Neuronal stem cell (in vitro differentiated cells): ENCODE results near the gene CCDC167.

Source experiments
- DNase-seq: peaks from one replicate; pipeline ENCODE4 v3.0.0-alpha.2; 2013; ENCODE audit warnings: low spot score
- H2AFZ ChIP-seq: one replicate; pipeline ENCODE4 v1.6.1; 2013; ENCODE audit warnings: mild to moderate bottlenecking, low read length, inconsistent platforms
- H2AK5ac ChIP-seq: 2 replicates; pipeline ENCODE4 v1.6.1; 2013; ENCODE audit warnings: low read depth, mild to moderate bottlenecking, inconsistent platforms, low read length, moderate library complexity, mixed read lengths
- H2BK120ac ChIP-seq: 2 replicates; pipeline ENCODE4 v1.6.1; 2013; ENCODE audit warnings: low read depth, mild to moderate bottlenecking, inconsistent platforms, low read length, moderate library complexity, mixed read lengths
- H2BK12ac ChIP-seq: one replicate; pipeline ENCODE4 v1.6.1; 2013; ENCODE audit warnings: low read length, inconsistent platforms
- H2BK15ac ChIP-seq: 2 replicates; pipeline ENCODE4 v1.6.1; 2013; ENCODE audit warnings: mild to moderate bottlenecking, low read length, inconsistent platforms, mixed read lengths
- H2BK5ac ChIP-seq: one replicate; pipeline ENCODE4 v1.6.1; 2013; ENCODE audit warnings: inconsistent platforms, mild to moderate bottlenecking, low read length, moderate library complexity
- H3K14ac ChIP-seq: one replicate; pipeline ENCODE4 v1.6.1; 2013; ENCODE audit warnings: low read length, inconsistent platforms
- H3K18ac ChIP-seq: 2 replicates; pipeline ENCODE4 v1.6.1; 2013; ENCODE audit warnings: low read length, inconsistent platforms
- H3K23ac ChIP-seq: 2 replicates; pipeline ENCODE4 v1.6.1; 2013; ENCODE audit warnings: low read depth, mild to moderate bottlenecking, mixed read lengths, low read length, inconsistent platforms; ENCODE audit not compliant: poor library complexity
- H3K27ac ChIP-seq: replicated peaks from 3 replicates; pipeline ENCODE4 v1.5.1; 2013; ENCODE audit warnings: low read length, inconsistent platforms
- H3K27me3 ChIP-seq, 3 experiments: 2 replicates each; pipeline ENCODE4 v1.6.1; 2013; ENCODE audit warnings: low read length in 3 of 3, mild to moderate bottlenecking in 2 of 3, inconsistent platforms in 1 of 3, low read depth in 1 of 3, mixed read lengths in 1 of 3, moderate library complexity in 1 of 3; ENCODE audit not compliant: control insufficient read depth in 3 of 3, insufficient read depth in 3 of 3
- H3K36me3 ChIP-seq, 2 donors: replicated peaks in 1 of 2; 2 replicates each; pipeline ENCODE4 v1.6.1; 2013; ENCODE audit warnings: low read length in 2 of 2; ENCODE audit not compliant: control insufficient read depth in 2 of 2, insufficient read depth in 2 of 2
- H3K4ac ChIP-seq: 2 replicates; pipeline ENCODE4 v1.6.1; 2013; ENCODE audit warnings: inconsistent platforms, mild to moderate bottlenecking, low read length, moderate library complexity
- H3K4me1 ChIP-seq, 2 donors: 1 replicate in 1 of 2; 2 replicates in 1 of 2; pipeline ENCODE4 v1.6.1; 2013; ENCODE audit warnings: low read length in 2 of 2, low read depth in 1 of 2; ENCODE audit not compliant: control insufficient read depth in 2 of 2, insufficient read depth in 1 of 2
- H3K4me2 ChIP-seq: one replicate; pipeline ENCODE4 v1.6.1; 2013; ENCODE audit warnings: mild to moderate bottlenecking, low read length, inconsistent platforms; ENCODE audit not compliant: insufficient read depth, poor library complexity, severe bottlenecking
- H3K4me3 ChIP-seq, 2 donors: 2 replicates each; pipeline ENCODE4 v1.5.1; 2013; ENCODE audit warnings: low read length in 2 of 2, mild to moderate bottlenecking in 2 of 2, inconsistent platforms in 1 of 2, moderate library complexity in 1 of 2
- H3K79me1 ChIP-seq: one replicate; pipeline ENCODE4 v1.6.1; 2013; ENCODE audit warnings: low read depth, mild to moderate bottlenecking, inconsistent platforms, low read length, moderate library complexity
- H3K9ac ChIP-seq: one replicate; pipeline ENCODE4 v1.6.1; 2013; ENCODE audit warnings: mild to moderate bottlenecking, low read depth, low read length, inconsistent platforms; ENCODE audit not compliant: poor library complexity
- H3K9me3 ChIP-seq, 2 donors: replicated peaks in 1 of 2; 2 replicates each; pipeline versions ENCODE3 to v1.6.1; 2013; ENCODE audit warnings: low read length in 2 of 2, mild to moderate bottlenecking in 2 of 2, inconsistent platforms in 1 of 2, low read depth in 1 of 2, mixed read lengths in 1 of 2, moderate library complexity in 1 of 2; ENCODE audit not compliant: control insufficient read depth in 2 of 2, insufficient read depth in 1 of 2
- H4K8ac ChIP-seq: one replicate; pipeline ENCODE4 v1.6.1; 2013; ENCODE audit warnings: low read depth, mild to moderate bottlenecking, inconsistent platforms, low read length, moderate library complexity
- H4K91ac ChIP-seq: one replicate; pipeline ENCODE4 v1.6.1; 2013; ENCODE audit warnings: low read length, low read depth, mild to moderate bottlenecking, inconsistent platforms; ENCODE audit not compliant: poor library complexity
- WGBS, 2 donors: extraction: QIAGEN DNeasy Blood & Tissue Kit; methylation state at CpG; one replicate each; pipeline ENCODE4 v1.1.7; 2013; ENCODE audit warnings: missing lambda C conversion rate in 2 of 2, mixed read lengths in 1 of 2; ENCODE audit not compliant: insufficient read length in 2 of 2, insufficient replicate concordance in 1 of 2; ENCODE audit errors: extremely low coverage in 2 of 2; 5-methylcytosine and 5-hydroxymethylcytosine counted together

CCDC167 gene

GRCh38 chr6:37520926-37521325, 21.2 kb upstream of the CCDC167 start:
- Histone ChIP-seq H4K91ac (no peak overlapping the region), H3K9me3 (no peaks in the 10 kb centered on the region), H3K4me1 (peaks cover 6 to 16% of the 10 kb centered on the region in 2 donors), H3K18ac (no peak overlapping the region), H3K36me3 (no peaks in the 10 kb centered on the region), H3K9ac (no peak overlapping the region), H2AFZ (no peak overlapping the region), H3K27me3 (peaks cover 0 to 16% (median 0%) of the 10 kb centered on the region in 3 experiments), H3K4me3 (no peak overlapping the region), H3K79me1 (no peaks in the 10 kb centered on the region), H2BK5ac (no peak overlapping the region), H2AK5ac (no peak overlapping the region), H3K14ac (no peak overlapping the region), H2BK120ac (no peak overlapping the region), H3K27ac (no peak overlapping the region), H2BK12ac (no peak overlapping the region), H3K23ac (no peak overlapping the region), H3K4ac (no peak overlapping the region), H2BK15ac (peak overlapping the region; percentile 41), H3K4me2 (no peak overlapping the region), H4K8ac (no peak overlapping the region)
- DNase-seq: no peak
- WGBS, 2 donors: no CpG with 5 or more reads among the region's 6 CpGs

- H3K23ac ChIP-seq: no peak overlapping the region
- H3K18ac ChIP-seq: no peak overlapping the region
- H3K9me3 ChIP-seq: no peaks in the 10 kb centered on the region
- no peak overlapping the region for H3K27ac ChIP-seq
- no peak overlapping the region for H3K4me3 ChIP-seq
- H3K4ac ChIP-seq: no peak overlapping the region
- no peak overlapping the region for H4K91ac ChIP-seq
- no peak overlapping the region for H2BK120ac ChIP-seq
- no peak overlapping the region for H2AK5ac ChIP-seq
- no peak overlapping the region for H4K8ac ChIP-seq
- no peak overlapping the region for H2AFZ ChIP-seq
- no peak overlapping the region for H3K9ac ChIP-seq
- no peaks in the 10 kb centered on the region for H3K36me3 ChIP-seq
- no peak overlapping the region for H2BK15ac ChIP-seq
- no peak overlapping the region for H3K4me2 ChIP-seq
- H3K79me1 ChIP-seq: no peaks in the 10 kb centered on the region
- no peak overlapping the region for H3K14ac ChIP-seq
- peaks cover 0 to 20% (median 0%) of the 10 kb centered on the region in 3 experiments for H3K27me3 ChIP-seq
- no CpG with 5 or more reads among the region's 5 CpGs for WGBS, 2 donors
- H2BK5ac ChIP-seq: no peak overlapping the region
- H2BK12ac ChIP-seq: no peak overlapping the region
- no peak for DNase-seq
- peaks cover 12 to 27% of the 10 kb centered on the region in 2 donors for H3K4me1 ChIP-seq
These were observed 19.8 kb upstream of the CCDC167 start for GRCh38 chr6:37519461-37519860.

GRCh38 chr6:37518116-37518515, 18.4 kb upstream of the CCDC167 start:
- H4K91ac ChIP-seq: no peak overlapping the region
- H2BK15ac ChIP-seq: no peak overlapping the region
- H3K18ac ChIP-seq: no peak overlapping the region
- H3K4me1 ChIP-seq: peaks cover 22 to 39% of the 10 kb centered on the region in 2 donors
- H3K27ac ChIP-seq: no peak overlapping the region
- no peak overlapping the region for H2BK120ac ChIP-seq
- H3K14ac ChIP-seq: no peak overlapping the region
- no peak overlapping the region for H3K23ac ChIP-seq
- no peaks in the 10 kb centered on the region for H3K79me1 ChIP-seq
- no peak overlapping the region for H2AK5ac ChIP-seq
- H3K4ac ChIP-seq: no peak overlapping the region
- no peak overlapping the region for H2AFZ ChIP-seq
- WGBS, 2 donors: no CpG with 5 or more reads among the region's 6 CpGs
- peaks cover 0 to 31% (median 0%) of the 10 kb centered on the region in 3 experiments for H3K27me3 ChIP-seq
- no peak overlapping the region for H3K4me2 ChIP-seq
- no peak overlapping the region for H3K9ac ChIP-seq
- no peaks in the 10 kb centered on the region for H3K36me3 ChIP-seq
- H2BK5ac ChIP-seq: no peak overlapping the region
- H3K9me3 ChIP-seq: no peaks in the 10 kb centered on the region
- no peak for DNase-seq
- no peak overlapping the region for H4K8ac ChIP-seq
- H3K4me3 ChIP-seq: no peak overlapping the region
- no peak overlapping the region for H2BK12ac ChIP-seq

GRCh38 chr6:37517411-37517812, 17.7 kb upstream of the CCDC167 start:
- Histone ChIP-seq H2BK15ac (no peak overlapping the region), H4K8ac (no peak overlapping the region), H2AK5ac (no peak overlapping the region), H3K4me3 (no peak overlapping the region), H2BK5ac (no peak overlapping the region), H3K27ac (no peak overlapping the region), H3K18ac (no peak overlapping the region), H3K9ac (no peak overlapping the region), H3K27me3 (peaks cover 0 to 31% (median 0%) of the 10 kb centered on the region in 3 experiments), H3K4me2 (no peak overlapping the region), H3K36me3 (no peaks in the 10 kb centered on the region), H3K23ac (no peak overlapping the region), H3K4me1 (peaks cover 29 to 46% of the 10 kb centered on the region in 2 donors), H3K79me1 (no peaks in the 10 kb centered on the region), H3K14ac (no peak overlapping the region), H3K9me3 (no peaks in the 10 kb centered on the region), H2BK120ac (no peak overlapping the region), H4K91ac (no peak overlapping the region), H3K4ac (no peak overlapping the region), H2BK12ac (no peak overlapping the region), H2AFZ (peak overlapping the region; percentile 76)
- no CpG with 5 or more reads among the region's 11 CpGs for WGBS, 2 donors
- no peak for DNase-seq
